Astrocyte (in vitro differentiated cells and primary cell): ENCODE measurements around the gene RCAN3.

ENCODE experiments used
- CTCF ChIP-seq: IDR thresholded peaks from 2 replicates; pipeline ENCODE4 v1.5.1; 2011; ENCODE audit warnings: low read depth, mild to moderate bottlenecking, inconsistent platforms, low read length, moderate library complexity; ENCODE audit not compliant: insufficient read depth
- EZH2 ChIP-seq: IDR thresholded peaks from 2 replicates; pipeline ENCODE4 v1.6.1; 2012; ENCODE audit warnings: mild to moderate bottlenecking, low read length, inconsistent platforms; ENCODE audit not compliant: insufficient read depth

DNA sequence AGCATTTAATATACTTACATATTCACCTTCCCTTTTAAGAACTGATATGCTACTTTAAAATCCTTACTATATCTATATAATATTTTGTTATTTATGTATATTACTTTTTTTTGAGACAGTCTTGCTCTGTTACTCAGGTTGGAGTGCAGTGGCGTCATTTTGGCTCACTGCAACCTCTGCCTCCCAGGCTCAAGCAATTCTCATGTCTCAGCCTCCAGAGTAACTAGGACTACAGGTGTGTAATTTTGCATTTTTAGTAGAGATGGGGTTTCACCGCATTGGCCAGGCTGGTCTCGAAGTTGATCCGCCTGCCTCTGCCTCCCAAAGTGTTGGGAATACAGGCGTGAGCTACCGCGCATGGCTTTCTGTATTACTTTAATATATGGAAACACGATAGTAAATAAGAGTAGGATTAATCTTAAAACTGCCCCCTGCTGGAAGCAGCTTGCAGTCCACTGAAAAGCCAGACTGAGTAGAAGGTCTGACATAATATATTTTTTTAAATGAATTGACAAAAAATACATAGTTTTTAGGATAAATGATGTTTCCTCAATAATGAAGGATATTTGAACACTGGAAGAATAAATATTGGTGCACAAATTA, 24.4 kb downstream of the RCAN3 start:
- peak; percentile 54 for TF ChIP-seq CTCF
- TF ChIP-seq EZH2: no peak
